B cell (primary cell): ENCODE results near the gene ABHD17C. TPM values are rescaled to one million over a fixed set of nuclear protein-coding genes. Genes with fewer than 3 reads are reported as not detected.

Experiments used
- ATAC-seq: fragments of 200-7000 bp; cut with Tn5 transposase; one replicate; pipeline ENCODE4 v1.10.0; 2021; ENCODE audit warnings: low read depth, mild to moderate bottlenecking, moderate number of reproducible peaks, moderate library complexity
- CTCF ChIA-PET: fragments of 350-600 bp; sonication (Branson Sonifier 250); formaldehyde crosslinking; loops from one replicate; lab custom pipeline; 2021; ENCODE audit warnings: antibody characterized with exemption, inconsistent platforms; lab: Charles Lee
- POLR2A ChIA-PET: fragments of 350-600 bp; sonication (Branson Sonifier 250); formaldehyde crosslinking; loops from one replicate; lab custom pipeline; 2021; ENCODE audit warnings: antibody characterized with exemption; lab: Charles Lee
- DNase-seq: peaks from one replicate; pipeline ENCODE4 v3.0.0; 2013
- H2AFZ ChIP-seq: 2 replicates; pipeline ENCODE4 v1.6.1; 2012; ENCODE audit warnings: mild to moderate bottlenecking, low read depth, low read length; ENCODE audit not compliant: insufficient read depth, poor library complexity, severe bottlenecking
- H3K27ac ChIP-seq, 2 donors: 1 replicate in 1 of 2; 2 replicates in 1 of 2; pipeline ENCODE4 v1.5.1; 2012 to 2013; ENCODE audit warnings: low read length in 2 of 2, mild to moderate bottlenecking in 2 of 2, moderate library complexity in 1 of 2
- H3K27me3 ChIP-seq, 4 experiments: fragments of 200-600 bp in 1 of 4; sonication (generic) in 1 of 4; replicated peaks in 1 of 4; 1 replicate in 2 of 4; 2 replicates in 2 of 4; pipeline versions ENCODE4 v1.6.1 to v1.7.0; 2013 to 2016; ENCODE audit warnings: low read length in 3 of 4, mild to moderate bottlenecking in 2 of 4, mixed read lengths in 1 of 4, moderate library complexity in 1 of 4; ENCODE audit not compliant: insufficient read depth in 4 of 4, control insufficient read depth in 3 of 4; ENCODE audit errors: control extremely low read depth in 1 of 4
- H3K36me3 ChIP-seq, 2 experiments: replicated peaks in 1 of 2; 1 replicate in 1 of 2; 2 replicates in 1 of 2; pipeline versions ENCODE4 v1.6.1 to v1.7.1; 2013; ENCODE audit warnings: low read length in 1 of 2; ENCODE audit not compliant: insufficient read depth in 2 of 2, control insufficient read depth in 1 of 2; ENCODE audit errors: control extremely low read depth in 1 of 2, extremely low read depth in 1 of 2
- H3K4me1 ChIP-seq, 2 donors: fragments of 200-600 bp in 1 of 2; sonication (generic) in 1 of 2; 1 replicate in 1 of 2; 2 replicates in 1 of 2; pipeline versions ENCODE4 v1.5.1 to v1.6.1; 2013 to 2017; ENCODE audit warnings: low read length in 2 of 2; ENCODE audit not compliant: control insufficient read depth in 2 of 2, insufficient read depth in 2 of 2
- H3K4me2 ChIP-seq: replicated peaks from 2 replicates; pipeline ENCODE3; 2012; ENCODE audit warnings: mild to moderate bottlenecking, low read depth, low read length; ENCODE audit not compliant: poor library complexity, severe bottlenecking
- H3K4me3 ChIP-seq, 5 experiments: fragments of 200-600 bp in 1 of 5; sonication (generic) in 1 of 5; 1 replicate in 3 of 5; 2 replicates in 2 of 5; pipeline versions ENCODE4 v1.5.1 to v1.7.0; 2011 to 2016; ENCODE audit warnings: low read length in 4 of 5, mild to moderate bottlenecking in 4 of 5, low read depth in 2 of 5, control low read depth in 1 of 5, moderate library complexity in 1 of 5; ENCODE audit not compliant: insufficient read depth in 1 of 5; ENCODE audit errors: control extremely low read depth in 1 of 5, extremely low read depth in 1 of 5
- H3K79me2 ChIP-seq: fragments of 200-600 bp; sonication (generic); one replicate; pipeline ENCODE4 v1.6.0; 2016; ENCODE audit warnings: low read length; ENCODE audit not compliant: control insufficient read depth, insufficient read depth
- H3K9ac ChIP-seq: fragments of 200-600 bp; sonication (generic); 2 replicates; pipeline ENCODE4 v1.6.1; 2017; ENCODE audit warnings: mild to moderate bottlenecking, low read length, moderate library complexity
- H3K9me3 ChIP-seq, 3 donors: one replicate each; pipeline versions ENCODE4 v1.6.1 to v1.7.1; 2013; ENCODE audit warnings: low read length in 2 of 3; ENCODE audit not compliant: control insufficient read depth in 2 of 3, insufficient read depth in 1 of 3; ENCODE audit errors: control extremely low read depth in 1 of 3
- H4K20me1 ChIP-seq: 2 replicates; pipeline ENCODE4 v1.6.0; 2012; ENCODE audit warnings: mild to moderate bottlenecking, low read length; ENCODE audit not compliant: insufficient read depth, control insufficient read depth, poor library complexity, severe bottlenecking
- H3K27ac Mint-ChIP-seq: one replicate; pipeline ENCODE4 v1.8.0; 2021; ENCODE audit warnings: mixed read lengths
- H3K27me3 Mint-ChIP-seq: one replicate; pipeline ENCODE4 v1.8.0; 2021; ENCODE audit warnings: mixed read lengths
- H3K4me1 Mint-ChIP-seq: one replicate; pipeline ENCODE4 v1.8.0; 2021; ENCODE audit warnings: mixed read lengths
- H3K4me3 Mint-ChIP-seq: one replicate; pipeline ENCODE4 v1.8.0; 2021; ENCODE audit warnings: mixed read lengths
- H3K9me3 Mint-ChIP-seq: one replicate; pipeline ENCODE4 v1.8.0; 2022; ENCODE audit warnings: mixed read lengths; ENCODE audit not compliant: insufficient read depth
- EZH2 ChIP-seq: IDR thresholded peaks from 2 replicates; pipeline ENCODE4 v1.6.1; 2012; ENCODE audit warnings: borderline replicate concordance, low read depth, mild to moderate bottlenecking, moderate library complexity, low read length; ENCODE audit not compliant: insufficient read depth, poor library complexity, severe bottlenecking
- WGBS: methylation state at CpG from one replicate; pipeline ENCODE4 v1.1.5; 2013; ENCODE audit warnings: missing lambda C conversion rate; ENCODE audit not compliant: insufficient coverage; 5-methylcytosine and 5-hydroxymethylcytosine counted together
- intact Hi-C: fragments of 100-400 bp; cut with micrococcal nuclease; formaldehyde crosslinking; loops from one replicate; pipeline ENCODE4 v1.10.0; 2022
- polyA plus RNA-seq: library from polyadenylated mRNA; depleted of rRNA; stranded (reverse); fragments of >200 nt; gene quantifications from 2 replicates; pipeline ENCODE4 v1.2.3, GENCODE V29; 2012
- total RNA-seq, 2 donors: library from RNA; stranded (reverse); fragments of 120-200 nt in 1 of 2; gene quantifications; 1 replicate in 1 of 2; 2 replicates in 1 of 2; pipeline versions ENCODE4 v1.2.3 to v1.2.4, GENCODE V29; 2013 to 2022
- TF ChIP-seq, protein P1 (sequence below): fragments of 200-600 bp; IDR thresholded peaks from one replicate; pipeline ENCODE4 v1.8.0; 2022; ENCODE audit warnings: antibody characterized with exemption, mild to moderate bottlenecking

The ABHD17C gene
- total and polyA plus RNA-seq, 2 donors (not counting 1 experiment from before 2014, with no cell fraction given) = 0.78 to 1.9 TPM

GRCh38 chr15:80801891-80802680 lies 107.0 kb downstream of the ABHD17C start:
- no peaks in the 10 kb centered on the region for H3K79me2 ChIP-seq
- POLR2A ChIA-PET = no interaction called here
- no peak overlapping the region for H3K4me3 Mint-ChIP-seq
- TF ChIP-seq EZH2 = no peak
- TF ChIP-seq, protein P1, sequence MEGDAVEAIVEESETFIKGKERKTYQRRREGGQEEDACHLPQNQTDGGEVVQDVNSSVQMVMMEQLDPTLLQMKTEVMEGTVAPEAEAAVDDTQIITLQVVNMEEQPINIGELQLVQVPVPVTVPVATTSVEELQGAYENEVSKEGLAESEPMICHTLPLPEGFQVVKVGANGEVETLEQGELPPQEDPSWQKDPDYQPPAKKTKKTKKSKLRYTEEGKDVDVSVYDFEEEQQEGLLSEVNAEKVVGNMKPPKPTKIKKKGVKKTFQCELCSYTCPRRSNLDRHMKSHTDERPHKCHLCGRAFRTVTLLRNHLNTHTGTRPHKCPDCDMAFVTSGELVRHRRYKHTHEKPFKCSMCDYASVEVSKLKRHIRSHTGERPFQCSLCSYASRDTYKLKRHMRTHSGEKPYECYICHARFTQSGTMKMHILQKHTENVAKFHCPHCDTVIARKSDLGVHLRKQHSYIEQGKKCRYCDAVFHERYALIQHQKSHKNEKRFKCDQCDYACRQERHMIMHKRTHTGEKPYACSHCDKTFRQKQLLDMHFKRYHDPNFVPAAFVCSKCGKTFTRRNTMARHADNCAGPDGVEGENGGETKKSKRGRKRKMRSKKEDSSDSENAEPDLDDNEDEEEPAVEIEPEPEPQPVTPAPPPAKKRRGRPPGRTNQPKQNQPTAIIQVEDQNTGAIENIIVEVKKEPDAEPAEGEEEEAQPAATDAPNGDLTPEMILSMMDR = no peak
- H3K27ac ChIP-seq = no peak overlapping the region
- H2AFZ ChIP-seq = no peak overlapping the region
- no peaks in the 10 kb centered on the region for H3K36me3 ChIP-seq
- no peaks in the 10 kb centered on the region for H3K4me1 ChIP-seq
- H3K27me3 ChIP-seq = no peaks in the 10 kb centered on the region
- no peak for DNase-seq
- no peaks in the 10 kb centered on the region for H4K20me1 ChIP-seq
- CTCF ChIA-PET = no interaction called here
- ATAC-seq = no peak
- H3K4me1 Mint-ChIP-seq = no peaks in the 10 kb centered on the region
- peaks cover 0 to 3% (median 0%) of the 10 kb centered on the region in 3 donors for H3K9me3 ChIP-seq
- no peaks in the 10 kb centered on the region for H3K9me3 Mint-ChIP-seq
- no peak overlapping the region for H3K27ac Mint-ChIP-seq
- no peak overlapping the region for H3K4me3 ChIP-seq
- H3K9ac ChIP-seq = no peak overlapping the region
- peaks cover 2% of the 10 kb centered on the region for H3K27me3 Mint-ChIP-seq
- WGBS = 93% methylated on average over 10 of the region's 10 CpGs
- H3K4me2 ChIP-seq = no peak overlapping the region
- intact Hi-C loops = no loop called here
